GM19438 (cell line): ENCODE measurements around the gene MAN1C1.

Source experiments
- ATAC-seq: cut with Tn5 transposase; IDR thresholded peaks from one replicate; pipeline ENCODE4 v1.9.1; 2021; ENCODE audit warnings: low read depth; ENCODE audit not compliant: unreplicated experiment

Gene MAN1C1

DNA sequence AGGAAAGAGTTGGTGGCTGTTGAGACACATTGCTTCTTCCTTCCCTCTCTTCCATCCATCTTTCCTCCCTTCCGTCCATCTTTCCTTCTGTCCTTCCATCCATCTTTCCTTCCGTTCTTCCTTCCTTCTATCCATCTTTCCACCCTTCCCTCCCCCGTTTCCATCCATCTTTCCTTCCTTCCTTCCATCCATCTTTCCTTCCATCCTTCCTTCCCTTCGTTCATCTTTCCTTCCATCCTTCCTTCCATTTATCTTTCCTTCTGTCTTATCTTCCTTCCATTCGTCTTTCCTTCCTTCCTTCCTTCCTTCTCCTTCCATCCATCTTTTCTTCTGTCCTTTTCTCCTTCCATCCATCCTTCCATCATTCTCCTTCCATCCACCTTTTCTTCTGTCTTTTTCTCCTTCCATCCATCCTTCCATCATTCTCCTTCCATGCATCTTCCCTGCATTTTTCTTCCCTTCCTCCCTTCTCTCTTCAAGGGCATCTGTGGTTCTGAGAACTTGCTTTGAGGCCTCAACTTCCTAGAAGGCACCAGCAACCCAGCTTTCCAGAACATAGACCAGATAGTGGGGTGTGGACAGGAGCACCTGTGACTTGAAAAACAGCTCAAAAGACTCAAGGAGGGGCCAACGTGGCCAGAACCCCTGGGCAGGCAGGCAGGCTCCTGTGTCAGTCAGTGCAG, 134.5 kb downstream of the MAN1C1 start:
- ATAC-seq = no peak

GRCh38 chr1:25754470-25755181, 138.0 kb downstream of the MAN1C1 start:
- no peak for ATAC-seq

GRCh38 chr1:25755475-25756125, 139.0 kb downstream of the MAN1C1 start:
- ATAC-seq = no peak

- ATAC-seq = no peak
These were observed 139.6 kb downstream of the MAN1C1 start for GRCh38 chr1:25756215-25756614.

- ATAC-seq = no peak
These were observed 140.7 kb downstream of the MAN1C1 start for GRCh38 chr1:25757151-25757845.

GRCh38 chr1:25757846-25758185, 141.2 kb downstream of the MAN1C1 start:
- ATAC-seq = no peak

DNA sequence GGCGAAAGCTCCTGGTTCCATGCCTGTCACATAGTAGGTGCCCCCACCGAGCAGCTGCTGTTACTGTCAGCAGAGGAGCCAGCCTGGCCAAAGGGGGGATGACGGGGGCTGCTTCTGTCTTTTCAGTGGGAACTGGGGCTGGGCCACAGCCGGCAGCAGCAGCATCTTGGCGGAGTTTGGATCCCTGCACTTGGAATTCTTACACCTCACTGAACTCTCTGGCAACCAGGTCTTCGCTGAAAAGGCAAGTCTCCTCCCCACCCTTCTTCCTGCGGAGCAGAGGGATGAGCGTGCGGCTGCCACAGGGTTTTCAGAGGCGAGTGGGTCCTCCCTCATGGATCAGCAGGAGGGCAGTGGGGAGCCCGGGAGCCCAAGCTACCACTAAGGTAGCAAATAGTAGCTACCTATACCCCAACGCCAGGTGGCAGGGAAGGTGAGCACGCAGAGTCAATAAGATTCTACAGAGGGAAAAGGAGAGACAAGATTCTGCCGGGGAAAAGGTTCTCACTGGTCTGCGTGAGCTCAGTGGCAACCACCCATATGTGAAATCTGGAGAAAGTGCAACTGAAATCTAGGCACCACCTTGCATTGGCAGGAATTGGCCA, 142.0 kb downstream of the MAN1C1 start:
- no peak for ATAC-seq

DNA sequence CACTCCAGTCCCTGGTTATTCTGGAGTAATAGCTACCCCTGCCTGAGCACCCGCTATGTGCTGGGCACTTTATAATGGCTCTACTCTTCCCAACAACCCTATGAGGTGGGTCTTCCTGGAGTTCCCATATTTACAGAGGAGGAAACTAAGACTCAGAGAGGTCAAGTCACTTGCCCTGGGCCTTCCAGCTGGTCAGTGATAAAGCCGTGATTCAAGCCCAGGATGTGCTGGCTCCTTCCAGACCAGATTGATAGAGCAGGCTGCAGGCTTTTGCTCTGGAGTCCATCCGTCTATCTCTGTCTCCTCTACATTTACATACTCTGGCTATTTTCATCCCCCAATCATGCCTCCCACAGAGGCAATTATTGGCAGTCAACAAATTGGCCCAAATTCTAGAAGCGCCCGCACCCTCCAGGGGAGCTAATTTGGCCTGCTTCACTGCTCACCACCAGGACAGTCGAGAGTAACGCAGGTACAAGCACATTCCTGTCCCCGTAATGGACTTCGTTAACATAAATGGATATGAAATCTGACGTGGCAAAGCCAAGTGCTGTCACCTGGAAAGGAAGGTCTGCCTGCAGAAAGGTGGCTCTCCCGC, 143.6 kb downstream of the MAN1C1 start:
- ATAC-seq = no peak

DNA sequence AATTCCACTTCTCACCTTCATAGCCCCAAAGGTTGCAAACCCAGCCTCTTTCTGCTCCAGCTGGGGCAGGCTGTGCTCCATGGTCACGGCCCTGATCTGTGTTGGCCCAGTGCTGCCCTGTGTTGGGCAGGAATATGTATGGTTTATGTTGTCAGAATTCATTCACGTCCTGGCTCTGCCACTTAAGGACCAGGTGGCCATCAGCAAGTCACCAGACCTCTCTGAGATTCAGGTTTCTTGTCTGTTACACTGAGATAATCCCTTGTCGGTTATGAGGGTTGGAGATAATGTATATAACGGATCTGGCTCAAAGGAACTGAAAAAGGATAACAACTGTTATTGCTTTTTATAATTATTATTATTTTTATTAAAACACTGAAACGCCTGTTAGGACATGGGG, 144.3 kb downstream of the MAN1C1 start:
- ATAC-seq = no peak

- ATAC-seq = no peak
These were observed 146.9 kb downstream of the MAN1C1 start for GRCh38 chr1:25763493-25763892.

DNA sequence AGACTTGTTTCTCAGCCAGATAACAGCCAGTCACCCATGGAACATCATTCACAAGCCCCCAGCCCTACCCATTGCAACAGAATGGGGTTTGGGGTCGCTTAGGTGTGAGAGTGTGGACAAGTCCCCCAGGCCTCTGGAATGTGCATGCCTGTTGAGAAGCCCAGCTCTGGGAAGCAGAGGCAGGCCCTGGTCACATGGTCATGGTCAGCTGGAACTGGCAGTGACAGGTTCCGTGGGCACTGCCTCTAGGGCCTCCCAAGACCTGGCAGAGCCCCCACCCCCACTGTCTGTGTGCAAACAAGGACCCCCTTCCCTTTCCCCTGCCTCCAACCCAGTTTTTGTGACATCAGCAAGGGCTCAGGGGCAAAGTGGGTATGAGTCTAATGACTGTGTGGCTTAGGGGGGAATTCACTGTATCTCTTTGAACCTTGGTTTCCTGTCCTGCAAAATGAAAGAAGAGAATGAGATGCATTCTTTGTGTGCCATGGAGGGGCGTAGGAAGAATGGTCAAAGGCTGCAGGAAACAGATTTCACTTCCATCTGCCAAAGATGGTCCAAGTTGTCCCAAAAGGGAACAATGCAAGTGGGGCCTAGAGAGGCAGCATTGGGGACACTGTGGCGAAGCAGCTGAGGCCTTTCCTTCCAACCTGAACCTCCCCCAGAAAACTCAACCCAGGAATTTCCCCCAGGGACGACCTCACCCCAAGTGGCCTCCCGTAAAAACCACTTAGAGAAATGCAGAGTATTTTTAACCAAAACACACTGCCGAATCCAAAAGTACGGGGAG, 148.7 kb downstream of the MAN1C1 start:
- ATAC-seq = no peak

- no peak for ATAC-seq
These were observed 149.5 kb downstream of the MAN1C1 start for GRCh38 chr1:25765923-25766589.

DNA sequence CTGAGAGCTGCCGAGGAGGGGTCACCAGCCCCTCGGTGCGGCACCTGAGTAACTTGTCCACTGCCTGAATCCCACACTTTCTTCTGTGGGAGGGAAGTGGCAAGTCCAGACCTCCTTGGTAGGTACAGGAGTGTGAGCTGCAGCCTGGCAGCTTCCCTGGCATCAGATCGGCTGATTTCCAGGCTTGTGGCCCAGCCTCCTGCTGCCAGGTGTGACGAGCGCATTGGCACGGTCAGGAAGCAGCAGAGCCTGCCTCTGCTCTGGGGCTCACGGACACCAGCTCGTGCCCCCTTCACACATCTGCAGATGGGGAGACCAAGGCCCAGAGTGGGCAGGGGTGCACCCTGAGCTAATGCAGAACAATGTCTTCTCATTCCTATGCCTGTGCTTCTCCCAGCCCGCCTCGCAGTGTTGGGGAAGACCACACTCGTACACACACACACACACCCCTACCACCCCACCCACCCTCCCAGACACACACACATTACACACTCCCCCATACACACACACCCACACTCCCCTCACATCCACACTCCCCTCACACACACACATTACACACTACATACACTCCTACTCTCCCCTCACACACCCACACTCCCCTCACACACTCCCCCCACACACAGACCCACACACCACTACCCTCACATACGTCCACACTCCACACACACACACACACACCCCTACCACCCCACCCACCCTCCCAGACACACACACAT, 150.3 kb downstream of the MAN1C1 start:
- ATAC-seq = no peak

- no peak for ATAC-seq
These were observed 150.8 kb downstream of the MAN1C1 start for GRCh38 chr1:25767437-25767770.

DNA sequence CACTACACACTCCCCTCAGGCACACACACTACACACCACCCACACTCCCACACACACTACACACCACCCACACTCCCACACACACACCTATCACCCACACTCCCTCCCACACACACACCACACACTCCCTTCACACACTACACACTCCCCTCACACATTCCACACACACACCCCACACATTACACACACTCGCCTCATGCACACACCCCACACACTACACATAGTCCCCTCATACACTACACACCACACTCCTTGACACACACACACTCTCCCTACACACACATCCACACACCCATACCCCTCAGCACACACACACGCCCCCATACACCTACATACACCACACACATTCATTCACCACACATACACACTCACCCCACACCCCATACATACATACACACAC, 152.4 kb downstream of the MAN1C1 start:
- no peak for ATAC-seq

DNA sequence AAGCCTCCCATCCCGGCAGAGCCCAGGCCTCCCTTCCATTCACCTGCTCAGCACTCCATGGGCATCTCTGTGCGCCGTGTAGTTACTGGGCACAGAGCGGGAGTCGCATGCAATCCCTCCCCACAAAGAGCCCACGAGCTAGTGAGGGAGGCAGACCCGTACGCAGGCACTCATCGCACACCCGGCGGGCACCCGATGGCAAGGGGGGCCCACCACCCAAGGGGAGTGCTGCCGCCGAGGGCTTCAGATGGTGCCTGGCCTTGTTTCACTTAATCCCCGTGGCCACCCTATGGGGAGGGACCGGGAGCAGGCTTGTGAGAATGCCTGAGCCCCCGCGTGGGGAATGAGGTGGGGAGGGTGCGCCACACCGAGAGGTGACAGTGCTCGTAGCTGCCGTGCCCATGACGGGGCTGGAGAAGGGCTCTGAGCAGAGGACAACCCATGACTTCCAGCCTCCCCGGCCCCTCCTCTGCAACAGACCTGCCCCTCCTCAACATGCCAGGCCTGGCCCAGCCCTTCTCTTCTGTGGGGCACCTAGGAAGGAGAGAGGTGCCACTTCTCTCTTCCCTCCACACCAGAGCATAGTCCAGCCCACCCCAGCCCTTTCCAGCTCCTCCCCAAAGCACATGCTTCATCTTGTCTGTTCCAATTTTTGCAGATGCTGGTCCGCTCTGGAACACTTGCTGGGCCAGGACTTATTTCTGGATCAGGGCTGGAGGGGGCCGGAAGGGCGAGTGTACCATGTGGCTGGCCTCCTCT, 153.2 kb downstream of the MAN1C1 start:
- ATAC-seq = no peak

DNA sequence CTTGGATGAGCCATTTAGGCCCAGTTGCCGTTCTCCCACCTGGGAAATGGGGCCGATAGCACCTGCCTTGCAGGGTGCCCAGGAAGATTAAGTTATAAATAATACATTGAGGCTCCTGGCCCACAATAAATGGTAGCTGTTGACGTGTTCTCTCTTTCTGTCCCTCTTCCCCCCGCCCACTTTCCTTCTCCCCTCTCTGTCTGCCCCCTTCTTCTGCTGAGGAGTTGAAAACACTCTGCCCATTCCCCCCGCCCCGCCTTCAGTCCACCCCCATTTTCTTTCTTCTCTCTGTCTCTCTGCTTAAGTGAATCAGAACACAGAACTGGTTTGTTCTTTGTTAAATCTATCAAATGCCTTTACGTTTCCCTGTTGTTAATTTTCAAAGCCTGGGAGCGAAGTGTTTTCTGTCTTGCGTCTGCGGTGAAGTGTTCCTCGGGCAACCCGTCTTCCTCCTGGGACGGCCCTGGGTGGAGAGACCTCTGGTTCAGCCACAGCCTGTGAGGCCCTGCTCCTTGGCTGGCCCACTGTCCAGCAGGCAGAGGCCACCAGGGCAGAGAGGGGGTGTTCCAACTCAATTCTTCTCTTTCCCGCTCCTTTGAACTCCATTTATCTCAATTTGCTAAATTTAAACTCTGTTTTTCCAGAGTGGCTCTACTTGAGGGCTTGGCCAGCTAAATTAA, 154.1 kb downstream of the MAN1C1 start:
- no peak for ATAC-seq
